HL-60/S4 treated with retinoic acid at 250 ng/mL for 4 days and 3 days (cell line): Measurements from ENCODE around the gene CERS6.

ENCODE experiments used
- in situ Hi-C: fragments of 300-500 bp; cut with MboI; formaldehyde crosslinking; loops from 2 replicates; pipeline ENCODE4 v1.7.0; 2022; ENCODE audit warnings: low sequenced_read_pairs

Gene CERS6

GRCh38 chr2:168596881-168597655, 141.0 kb downstream of the CERS6 start:
- in situ Hi-C loops, result no loop called here

- in situ Hi-C loops, result no loop called here
Observed at GRCh38 chr2:168599738-168600137, 143.7 kb downstream of the CERS6 start.

GRCh38 chr2:168600949-168601348, 144.9 kb downstream of the CERS6 start:
- in situ Hi-C loops, result no loop called here

GRCh38 chr2:168601741-168602140, 145.7 kb downstream of the CERS6 start:
- in situ Hi-C loops, result no loop called here

- in situ Hi-C loops, result no loop called here
Observed at GRCh38 chr2:168602379-168602778, 146.3 kb downstream of the CERS6 start.

- in situ Hi-C loops, result no loop called here
Observed at GRCh38 chr2:168602846-168603401, 146.9 kb downstream of the CERS6 start.

GRCh38 chr2:168603439-168603961, 147.4 kb downstream of the CERS6 start:
- in situ Hi-C loops, result no loop called here

- in situ Hi-C loops, result no loop called here
Observed at GRCh38 chr2:168604252-168604651, 148.2 kb downstream of the CERS6 start.

GRCh38 chr2:168607992-168608391, 151.9 kb downstream of the CERS6 start:
- in situ Hi-C loops, result no loop called here

GRCh38 chr2:168608796-168609195, 152.7 kb downstream of the CERS6 start:
- in situ Hi-C loops, result no loop called here

- in situ Hi-C loops, result no loop called here
Observed at GRCh38 chr2:168611091-168611490, 155.0 kb downstream of the CERS6 start.

- in situ Hi-C loops, result no loop called here
Observed at GRCh38 chr2:168611896-168612650, 156.0 kb downstream of the CERS6 start.

GRCh38 chr2:168612719-168613118, 156.6 kb downstream of the CERS6 start:
- in situ Hi-C loops, result no loop called here

GRCh38 chr2:168613551-168613950, 157.5 kb downstream of the CERS6 start:
- in situ Hi-C loops, result no loop called here

GRCh38 chr2:168614172-168615018, 158.3 kb downstream of the CERS6 start:
- in situ Hi-C loops, result no loop called here

GRCh38 chr2:168620554-168620953, 164.5 kb downstream of the CERS6 start:
- in situ Hi-C loops, result no loop called here

GRCh38 chr2:168622559-168622958, 166.5 kb downstream of the CERS6 start:
- in situ Hi-C loops, result no loop called here

GRCh38 chr2:168624028-168624427, 168.0 kb downstream of the CERS6 start:
- in situ Hi-C loops, result no loop called here

GRCh38 chr2:168626096-168626495, 170.0 kb downstream of the CERS6 start:
- in situ Hi-C loops, result no loop called here

GRCh38 chr2:168626647-168627046, 170.6 kb downstream of the CERS6 start:
- in situ Hi-C loops, result no loop called here

- in situ Hi-C loops, result no loop called here
Observed at GRCh38 chr2:168632709-168633121, 176.6 kb downstream of the CERS6 start.
